ENCODE measurements around the gene TRIM47.
"Not testable (repeated sequence)": the region's sequence is repeated elsewhere in the genome, so short reads cannot be mapped to it uniquely, and the experiment has no call there.

Gene TRIM47

GRCh38 chr17:75861927-75862317, 16.5 kb downstream of the TRIM47 start:
- H4K8ac ChIP-seq (ENCODE audit: low read length), result no peak overlapping the region
- no peak overlapping the region for H2AK5ac ChIP-seq (ENCODE audit: low read length, severe bottlenecking)
- H3K18ac ChIP-seq (ENCODE audit: low read depth in 1 of 2, low read length in 2 of 2), result peak overlapping the region in 1 of 2 experiments; percentile 48
- H2AFZ ChIP-seq (ENCODE audit: low read depth, low read length), result no peak overlapping the region
- peak overlapping the region in 1 of 2 experiments; percentile 17 for H3K4ac ChIP-seq (ENCODE audit: low read depth in 1 of 2, low read length in 2 of 2)
- H3K14ac ChIP-seq (ENCODE audit: low read length in 2 of 2), result no peak overlapping the region
- no peak overlapping the region for H2BK120ac ChIP-seq (ENCODE audit: low read depth, low read length)
- peak; percentile 81 for DNase-seq
- H2BK15ac ChIP-seq (ENCODE audit: low read depth, poor library complexity, severe bottlenecking), result no peak overlapping the region
- no peak overlapping the region for H3K23ac ChIP-seq (ENCODE audit: low read length in 2 of 2)
- no peak overlapping the region for H3K4me3 ChIP-seq (ENCODE audit: insufficient read depth in 1 of 2, low read depth in 1 of 2, low read length in 2 of 2)
- H3K4me1 ChIP-seq (ENCODE audit: control insufficient read depth, insufficient read depth, low read depth, low read length), result peaks cover 6% of the 10 kb centered on the region
- H4K91ac ChIP-seq (ENCODE audit: low read length), result peak overlapping the region; percentile 1
- H2BK12ac ChIP-seq (ENCODE audit: low read length in 2 of 2), result peak overlapping the region in 1 of 2 experiments; percentile 7
- H3K9ac ChIP-seq (ENCODE audit: low read length), result peak overlapping the region; percentile 48
- no peak overlapping the region for H2BK5ac ChIP-seq (ENCODE audit: low read depth, low read length, poor library complexity, severe bottlenecking)
- H3K27ac ChIP-seq (ENCODE audit: low read length, poor library complexity, severe bottlenecking), result no peak overlapping the region
- no peaks in the 10 kb centered on the region for H3K36me3 ChIP-seq (ENCODE audit: control insufficient read depth in 1 of 2, insufficient read depth in 2 of 2, low read depth in 1 of 2, low read length in 2 of 2)
- no peaks in the 10 kb centered on the region for H3K79me1 ChIP-seq (replicated peaks; ENCODE audit: low read length, poor library complexity, severe bottlenecking)
- no peaks in the 10 kb centered on the region for H3K27me3 ChIP-seq (ENCODE audit: control insufficient read depth in 1 of 2, insufficient read depth in 1 of 2, low read length in 2 of 2)
- no peak overlapping the region for H3K4me2 ChIP-seq (ENCODE audit: low read length, poor library complexity, severe bottlenecking)
- WGBS, result 73% methylated on average over 9 of the region's 9 CpGs
- no peaks in the 10 kb centered on the region for H3K9me3 ChIP-seq (ENCODE audit: control insufficient read depth, low read length)

GRCh38 chr17:75859358-75859757, 19.0 kb downstream of the TRIM47 start:
- H3K4me1 ChIP-seq (ENCODE audit: control insufficient read depth, insufficient read depth, low read depth, low read length); H3K4me2 ChIP-seq (ENCODE audit: low read length, poor library complexity, severe bottlenecking); H2BK5ac ChIP-seq (ENCODE audit: low read depth, low read length, poor library complexity, severe bottlenecking); H3K79me1 ChIP-seq (replicated peaks; ENCODE audit: low read length, poor library complexity, severe bottlenecking); H3K36me3 ChIP-seq (ENCODE audit: control insufficient read depth in 1 of 2, insufficient read depth in 2 of 2, low read depth in 1 of 2, low read length in 2 of 2); H3K4me3 ChIP-seq (ENCODE audit: insufficient read depth in 1 of 2, low read depth in 1 of 2, low read length in 2 of 2); H2AK5ac ChIP-seq (ENCODE audit: low read length, severe bottlenecking); H3K4ac ChIP-seq (ENCODE audit: low read depth in 1 of 2, low read length in 2 of 2); H3K9me3 ChIP-seq (ENCODE audit: control insufficient read depth, low read length); H3K23ac ChIP-seq (ENCODE audit: low read length in 2 of 2); H2AFZ ChIP-seq (ENCODE audit: low read depth, low read length); H2BK12ac ChIP-seq (ENCODE audit: low read length in 2 of 2); H4K8ac ChIP-seq (ENCODE audit: low read length); H3K14ac ChIP-seq (ENCODE audit: low read length in 2 of 2); H2BK120ac ChIP-seq (ENCODE audit: low read depth, low read length); H4K91ac ChIP-seq (ENCODE audit: low read length); H3K9ac ChIP-seq (ENCODE audit: low read length); H3K27ac ChIP-seq (ENCODE audit: low read length, poor library complexity, severe bottlenecking); DNase-seq; H3K18ac ChIP-seq (ENCODE audit: low read depth in 1 of 2, low read length in 2 of 2); H3K27me3 ChIP-seq (ENCODE audit: control insufficient read depth in 1 of 2, insufficient read depth in 1 of 2, low read length in 2 of 2): not testable (repeated sequence)
- WGBS, result 89% methylated on average over 10 of the region's 10 CpGs
- H2BK15ac ChIP-seq (ENCODE audit: low read depth, poor library complexity, severe bottlenecking), result peak overlapping the region; percentile 52

GRCh38 chr17:75856062-75856756, 22.2 kb downstream of the TRIM47 start:
- Histone ChIP-seq H3K4me2 (ENCODE audit: low read length, poor library complexity, severe bottlenecking) (peak overlapping the region; percentile 89), H3K27me3 (ENCODE audit: control insufficient read depth in 1 of 2, insufficient read depth in 1 of 2, low read length in 2 of 2) (no peaks in the 10 kb centered on the region), H3K23ac (ENCODE audit: low read length in 2 of 2) (peak overlapping the region in 1 of 2 experiments; percentile 23), H4K8ac (ENCODE audit: low read length) (peak overlapping the region; percentile 78), H3K4me3 (ENCODE audit: insufficient read depth in 1 of 2, low read depth in 1 of 2, low read length in 2 of 2) (peak overlapping the region; percentile 76 to 90), H3K79me1 (replicated peaks; ENCODE audit: low read length, poor library complexity, severe bottlenecking) (peaks cover 2% of the 10 kb centered on the region), H3K4ac (ENCODE audit: low read depth in 1 of 2, low read length in 2 of 2) (peak overlapping the region; percentile 77 to 85), H2AK5ac (ENCODE audit: low read length, severe bottlenecking) (no peak overlapping the region), H3K9ac (ENCODE audit: low read length) (peak overlapping the region; percentile 94), H3K9me3 (ENCODE audit: control insufficient read depth, low read length) (no peaks in the 10 kb centered on the region), H3K27ac (ENCODE audit: low read length, poor library complexity, severe bottlenecking) (peak overlapping the region; percentile 74), H3K14ac (ENCODE audit: low read length in 2 of 2) (peak overlapping the region in 1 of 2 experiments; percentile 44), H3K36me3 (ENCODE audit: control insufficient read depth in 1 of 2, insufficient read depth in 2 of 2, low read depth in 1 of 2, low read length in 2 of 2) (peaks cover 6 to 13% of the 10 kb centered on the region in 2 experiments), H4K91ac (ENCODE audit: low read length) (no peak overlapping the region), H2BK15ac (ENCODE audit: low read depth, poor library complexity, severe bottlenecking) (no peak overlapping the region), H2BK12ac (ENCODE audit: low read length in 2 of 2) (peak overlapping the region in 1 of 2 experiments; percentile 82), H2BK120ac (ENCODE audit: low read depth, low read length) (peak overlapping the region; percentile 93), H2BK5ac (ENCODE audit: low read depth, low read length, poor library complexity, severe bottlenecking) (no peak overlapping the region), H3K4me1 (ENCODE audit: control insufficient read depth, insufficient read depth, low read depth, low read length) (peaks cover 8% of the 10 kb centered on the region), H3K18ac (ENCODE audit: low read depth in 1 of 2, low read length in 2 of 2) (peak overlapping the region; percentile 80 to 95), H2AFZ (ENCODE audit: low read depth, low read length) (peak overlapping the region; percentile 60)
- peak; percentile 67 for DNase-seq
- 4% methylated on average over 24 of the region's 24 CpGs for WGBS

GRCh38 chr17:75855310-75856061, 22.9 kb downstream of the TRIM47 start, which contains the start of gene WBP2:
TSS of gene WBP2 (minus strand) at chr17:75855335. CDS start at chr17:75855297, 38 bp downstream.
- Histone ChIP-seq H4K91ac (ENCODE audit: low read length) (peak within 1 kb of the TSS; percentile 44), H3K4me1 (ENCODE audit: control insufficient read depth, insufficient read depth, low read depth, low read length) (peaks cover 9% of the 10 kb centered on the region), H3K4me2 (ENCODE audit: low read length, poor library complexity, severe bottlenecking) (peak within 1 kb of the TSS; percentile 89), H2BK120ac (ENCODE audit: low read depth, low read length) (peak within 1 kb of the TSS; percentile 93), H3K9me3 (ENCODE audit: control insufficient read depth, low read length) (no peaks in the 10 kb centered on the region), H2AK5ac (ENCODE audit: low read length, severe bottlenecking) (peak within 1 kb of the TSS; percentile 28), H2BK15ac (ENCODE audit: low read depth, poor library complexity, severe bottlenecking) (peak within 1 kb of the TSS; percentile 34), H3K14ac (ENCODE audit: low read length in 2 of 2) (peak within 1 kb of the TSS in 1 of 2 experiments; percentile 44), H3K79me1 (replicated peaks; ENCODE audit: low read length, poor library complexity, severe bottlenecking) (peaks cover 3% of the 10 kb centered on the region), H2BK12ac (ENCODE audit: low read length in 2 of 2) (peak within 1 kb of the TSS in 1 of 2 experiments; percentile 82), H3K27me3 (ENCODE audit: control insufficient read depth in 1 of 2, insufficient read depth in 1 of 2, low read length in 2 of 2) (no peaks in the 10 kb centered on the region), H3K4ac (ENCODE audit: low read depth in 1 of 2, low read length in 2 of 2) (peak within 1 kb of the TSS; percentile 77 to 85), H2BK5ac (ENCODE audit: low read depth, low read length, poor library complexity, severe bottlenecking) (peak within 1 kb of the TSS; percentile 85), H3K23ac (ENCODE audit: low read length in 2 of 2) (peak within 1 kb of the TSS in 1 of 2 experiments; percentile 23), H3K4me3 (ENCODE audit: insufficient read depth in 1 of 2, low read depth in 1 of 2, low read length in 2 of 2) (peak within 1 kb of the TSS; percentile 76 to 90), H3K36me3 (ENCODE audit: control insufficient read depth in 1 of 2, insufficient read depth in 2 of 2, low read depth in 1 of 2, low read length in 2 of 2) (peaks cover 11 to 20% of the 10 kb centered on the region in 2 experiments), H3K18ac (ENCODE audit: low read depth in 1 of 2, low read length in 2 of 2) (peak within 1 kb of the TSS; percentile 80 to 95), H3K9ac (ENCODE audit: low read length) (peak within 1 kb of the TSS; percentile 94), H2AFZ (ENCODE audit: low read depth, low read length) (peak within 1 kb of the TSS; percentile 60), H4K8ac (ENCODE audit: low read length) (peak within 1 kb of the TSS; percentile 83), H3K27ac (ENCODE audit: low read length, poor library complexity, severe bottlenecking) (peak within 1 kb of the TSS; percentile 87)
- DNase-seq, result peak; percentile 100
- WGBS, result under 1% methylated on average over 56 of the region's 58 CpGs

Data from mesenchymal stem cell (in vitro differentiated cells and primary cell).